Measurements from ENCODE around the gene MRGPRD. TPM values are rescaled to one million over a fixed set of nuclear protein-coding genes. Genes with fewer than 3 reads are reported as not detected.

Gene MRGPRD
- total RNA-seq, 1 experiment from 2014 or later = not detected

DNA sequence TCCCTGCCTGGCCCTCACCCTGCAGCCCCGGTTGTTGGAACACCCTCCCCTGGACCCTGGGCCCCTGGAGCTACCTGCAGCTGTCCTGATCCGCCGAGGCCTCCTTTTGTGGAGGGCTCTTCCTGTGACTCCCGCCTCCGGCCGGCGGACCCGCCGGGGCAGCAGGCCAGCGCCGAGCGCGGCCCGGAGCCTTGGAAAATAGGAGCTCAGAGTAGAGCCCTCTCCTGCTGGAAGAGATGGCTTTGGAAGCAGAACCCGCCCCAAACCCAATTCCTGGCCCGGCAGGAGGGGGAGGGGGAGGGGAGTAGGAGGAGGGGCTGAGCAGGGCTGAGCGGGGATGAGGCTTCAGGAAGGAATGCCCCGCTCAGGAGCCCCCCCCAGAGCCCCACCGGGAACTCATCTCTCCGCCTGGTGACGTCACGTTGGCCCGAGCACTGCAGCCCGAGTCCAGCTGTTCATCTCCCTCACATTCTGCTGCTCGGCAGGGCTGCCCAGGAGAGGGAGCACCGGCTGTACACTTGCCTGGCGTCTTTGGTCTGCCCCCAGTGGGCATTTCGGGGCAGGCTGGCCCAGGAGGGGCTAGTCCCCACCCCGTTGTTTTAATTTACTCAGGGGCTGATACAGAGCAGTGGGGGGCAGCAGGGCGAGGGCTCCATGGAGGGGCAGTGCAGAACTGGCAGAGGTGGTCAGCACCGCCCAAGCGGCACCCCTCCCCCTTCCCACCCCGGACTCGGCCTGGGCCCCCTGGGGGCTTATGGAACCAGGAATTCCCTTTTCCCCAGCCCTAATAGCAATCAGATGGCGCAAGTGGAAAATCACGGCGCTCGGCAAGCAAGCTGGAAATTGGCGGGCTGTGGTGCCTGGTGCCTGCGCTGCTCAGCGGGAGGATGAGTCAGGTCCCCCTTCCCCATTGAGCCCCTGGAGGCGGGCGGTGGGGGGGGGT lies 32.5 kb upstream of the MRGPRD start, which contains the start of gene MRGPRF:
Gene MRGPRF (minus strand): TSS at position 238 of the 943 bp plus-strand sequence. CDS start 3,345 bp downstream, outside the sequence.
- POLR2A ChIA-PET (ENCODE audit: unreplicated experiment) = no interaction called here
- no peaks in the 10 kb centered on the region for H3K9me3 ChIP-seq (ENCODE audit: insufficient read depth, low read depth)
- TF ChIP-seq EZH2 (IDR thresholded peaks at IDR 0.05; ENCODE audit: low read depth) = no peak
- TF ChIP-seq, protein P1, sequence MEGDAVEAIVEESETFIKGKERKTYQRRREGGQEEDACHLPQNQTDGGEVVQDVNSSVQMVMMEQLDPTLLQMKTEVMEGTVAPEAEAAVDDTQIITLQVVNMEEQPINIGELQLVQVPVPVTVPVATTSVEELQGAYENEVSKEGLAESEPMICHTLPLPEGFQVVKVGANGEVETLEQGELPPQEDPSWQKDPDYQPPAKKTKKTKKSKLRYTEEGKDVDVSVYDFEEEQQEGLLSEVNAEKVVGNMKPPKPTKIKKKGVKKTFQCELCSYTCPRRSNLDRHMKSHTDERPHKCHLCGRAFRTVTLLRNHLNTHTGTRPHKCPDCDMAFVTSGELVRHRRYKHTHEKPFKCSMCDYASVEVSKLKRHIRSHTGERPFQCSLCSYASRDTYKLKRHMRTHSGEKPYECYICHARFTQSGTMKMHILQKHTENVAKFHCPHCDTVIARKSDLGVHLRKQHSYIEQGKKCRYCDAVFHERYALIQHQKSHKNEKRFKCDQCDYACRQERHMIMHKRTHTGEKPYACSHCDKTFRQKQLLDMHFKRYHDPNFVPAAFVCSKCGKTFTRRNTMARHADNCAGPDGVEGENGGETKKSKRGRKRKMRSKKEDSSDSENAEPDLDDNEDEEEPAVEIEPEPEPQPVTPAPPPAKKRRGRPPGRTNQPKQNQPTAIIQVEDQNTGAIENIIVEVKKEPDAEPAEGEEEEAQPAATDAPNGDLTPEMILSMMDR (conservative IDR thresholded peaks at IDR 0.05) = no peak
- BruUV-seq (replicated peaks) = no TSS peak
- DNase-seq = no peak
- peaks cover 11% of the 10 kb centered on the region for H3F3A ChIP-seq (ENCODE audit: insufficient read depth, low read depth)
- H3K27ac ChIP-seq = no peak within 1 kb of the TSS
- no peak within 1 kb of the TSS for H3K4me3 ChIP-seq
- no peaks in the 10 kb centered on the region for H3K9me2 ChIP-seq (ENCODE audit: insufficient read depth)
- CTCF ChIA-PET = no interaction called here
- no peak within 1 kb of the TSS for H2AFZ ChIP-seq
- peaks cover 30% of the 10 kb centered on the region for H3K4me1 ChIP-seq (replicated peaks; ENCODE audit: insufficient read depth)
- intact Hi-C loops (cut with micrococcal nuclease; ENCODE audit: unreplicated experiment) = no loop called here
- H3K27me3 ChIP-seq (ENCODE audit: insufficient read depth, low read depth) = peaks cover 19% of the 10 kb centered on the region; the same call in 1 of the 2 replicates
- H3K4me2 ChIP-seq = no peak within 1 kb of the TSS
- H3K36me3 ChIP-seq (ENCODE audit: low read depth) = no peaks in the 10 kb centered on the region
- no peaks in the 10 kb centered on the region for H4K20me1 ChIP-seq (ENCODE audit: insufficient read depth)
- no peaks in the 10 kb centered on the region for H3K79me2 ChIP-seq (ENCODE audit: low read depth)

DNA sequence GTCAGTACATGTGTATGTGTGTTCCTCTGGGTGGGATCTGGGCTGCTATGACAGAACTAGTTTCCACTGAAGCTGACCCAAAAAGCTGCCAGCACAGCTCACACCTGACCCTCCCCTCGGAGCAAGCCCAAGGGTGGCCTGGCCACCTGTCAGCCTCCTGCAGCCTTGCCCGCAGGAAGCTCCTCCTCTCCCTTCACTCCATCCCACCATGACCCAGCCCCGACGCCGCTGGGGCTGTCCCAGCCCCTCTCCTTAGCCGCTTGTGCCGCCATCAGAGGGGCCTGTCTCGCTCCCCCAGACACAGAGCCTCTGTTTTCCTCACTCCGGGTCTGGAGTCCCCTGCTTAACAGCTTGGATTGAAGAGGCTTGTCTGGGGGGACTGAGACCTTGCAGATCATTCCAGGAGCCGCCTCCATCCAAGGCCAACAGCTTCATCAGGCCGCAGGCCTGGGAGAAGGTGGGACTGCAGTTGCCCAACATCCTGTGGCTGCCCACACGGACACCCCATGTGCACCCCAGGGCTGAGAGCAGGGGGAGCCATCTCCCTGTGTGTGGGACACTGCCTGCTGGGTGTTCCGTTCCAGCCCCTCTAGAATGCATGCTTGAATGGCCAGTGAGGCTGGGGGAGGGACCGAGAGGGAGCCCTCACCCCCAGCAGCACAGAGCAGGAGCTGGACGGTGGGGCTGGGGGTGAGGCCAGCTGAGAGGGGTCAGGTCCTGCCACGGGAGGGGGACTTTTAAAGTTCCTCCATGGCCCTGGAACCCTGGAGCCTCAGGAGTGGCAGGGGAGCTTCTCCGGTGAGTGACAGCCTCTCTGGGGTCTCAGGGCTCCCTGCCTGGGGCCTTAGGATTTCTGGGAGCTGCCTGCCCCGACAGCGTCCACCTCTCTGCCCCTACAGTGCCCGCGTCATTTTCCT lies 31.6 kb upstream of the MRGPRD start:
- Histone ChIP-seq H3K4me3 (no peak overlapping the region), H3F3A (ENCODE audit: insufficient read depth, low read depth) (peaks cover 21% of the 10 kb centered on the region), H3K4me1 (replicated peaks; ENCODE audit: insufficient read depth) (peaks cover 40% of the 10 kb centered on the region), H3K9me3 (ENCODE audit: insufficient read depth, low read depth) (no peaks in the 10 kb centered on the region), H3K4me2 (no peak overlapping the region), H3K36me3 (ENCODE audit: low read depth) (no peaks in the 10 kb centered on the region), H2AFZ (no peak overlapping the region), H3K27me3 (ENCODE audit: insufficient read depth, low read depth) (peaks cover 15% of the 10 kb centered on the region; the same call in 1 of the 2 replicates), H3K79me2 (ENCODE audit: low read depth) (no peaks in the 10 kb centered on the region), H4K20me1 (ENCODE audit: insufficient read depth) (no peaks in the 10 kb centered on the region), H3K27ac (no peak overlapping the region), H3K9me2 (ENCODE audit: insufficient read depth) (no peaks in the 10 kb centered on the region)
- ChIA-PET POLR2A (ENCODE audit: unreplicated experiment) (no interaction called here), CTCF (no interaction called here)
- DNase-seq = no peak
- TF ChIP-seq, protein P1 (conservative IDR thresholded peaks at IDR 0.05) = no peak
- no peak for TF ChIP-seq EZH2 (IDR thresholded peaks at IDR 0.05; ENCODE audit: low read depth)
- no TSS peak for BruUV-seq (replicated peaks)
- intact Hi-C loops (cut with micrococcal nuclease; ENCODE audit: unreplicated experiment) = no loop called here

- Histone ChIP-seq H3K9me3 (ENCODE audit: insufficient read depth, low read depth) (no peaks in the 10 kb centered on the region), H3K36me3 (ENCODE audit: low read depth) (no peaks in the 10 kb centered on the region), H3K4me2 (peak overlapping the region; percentile 73), H3K4me1 (replicated peaks; ENCODE audit: insufficient read depth) (peaks cover 40% of the 10 kb centered on the region), H3F3A (ENCODE audit: insufficient read depth, low read depth) (peaks cover 23% of the 10 kb centered on the region), H4K20me1 (ENCODE audit: insufficient read depth) (no peaks in the 10 kb centered on the region), H3K9me2 (ENCODE audit: insufficient read depth) (no peaks in the 10 kb centered on the region), H3K79me2 (ENCODE audit: low read depth) (no peaks in the 10 kb centered on the region), H2AFZ (no peak overlapping the region), H3K27ac (no peak overlapping the region), H3K27me3 (ENCODE audit: insufficient read depth, low read depth) (peaks cover 15% of the 10 kb centered on the region; the same call in 1 of the 2 replicates), H3K4me3 (no peak overlapping the region)
- intact Hi-C loops (cut with micrococcal nuclease; ENCODE audit: unreplicated experiment) = no loop called here
- DNase-seq = no peak
- POLR2A ChIA-PET (ENCODE audit: unreplicated experiment) = no interaction called here
- TF ChIP-seq, protein P1 (conservative IDR thresholded peaks at IDR 0.05) = no peak
- TF ChIP-seq EZH2 (IDR thresholded peaks at IDR 0.05; ENCODE audit: low read depth) = no peak
- BruUV-seq (replicated peaks) = no TSS peak
- CTCF ChIA-PET = no interaction called here
These were observed 30.9 kb upstream of the MRGPRD start for GRCh38 chr11:69011624-69012091.

Data from PC-9 (cell line).